Retinal pigment epithelial cell (primary cell): Measurements from ENCODE around the gene TNFRSF12A.

Experiments used
- DNase-seq: peaks from one replicate; pipeline ENCODE4 v3.0.0-alpha.2; 2010; ENCODE audit warnings: low read depth
- H3K4me3 ChIP-seq: 2 replicates; pipeline ENCODE4 v1.5.1; 2011; ENCODE audit warnings: mild to moderate bottlenecking, low read length, control low read depth, moderate library complexity
- TF ChIP-seq, protein P1 (sequence below): conservative IDR thresholded peaks from 2 replicates; pipeline ENCODE4 v1.5.1; 2011; ENCODE audit warnings: low read depth, low read length, control low read depth, inconsistent platforms

TNFRSF12A gene

DNA sequence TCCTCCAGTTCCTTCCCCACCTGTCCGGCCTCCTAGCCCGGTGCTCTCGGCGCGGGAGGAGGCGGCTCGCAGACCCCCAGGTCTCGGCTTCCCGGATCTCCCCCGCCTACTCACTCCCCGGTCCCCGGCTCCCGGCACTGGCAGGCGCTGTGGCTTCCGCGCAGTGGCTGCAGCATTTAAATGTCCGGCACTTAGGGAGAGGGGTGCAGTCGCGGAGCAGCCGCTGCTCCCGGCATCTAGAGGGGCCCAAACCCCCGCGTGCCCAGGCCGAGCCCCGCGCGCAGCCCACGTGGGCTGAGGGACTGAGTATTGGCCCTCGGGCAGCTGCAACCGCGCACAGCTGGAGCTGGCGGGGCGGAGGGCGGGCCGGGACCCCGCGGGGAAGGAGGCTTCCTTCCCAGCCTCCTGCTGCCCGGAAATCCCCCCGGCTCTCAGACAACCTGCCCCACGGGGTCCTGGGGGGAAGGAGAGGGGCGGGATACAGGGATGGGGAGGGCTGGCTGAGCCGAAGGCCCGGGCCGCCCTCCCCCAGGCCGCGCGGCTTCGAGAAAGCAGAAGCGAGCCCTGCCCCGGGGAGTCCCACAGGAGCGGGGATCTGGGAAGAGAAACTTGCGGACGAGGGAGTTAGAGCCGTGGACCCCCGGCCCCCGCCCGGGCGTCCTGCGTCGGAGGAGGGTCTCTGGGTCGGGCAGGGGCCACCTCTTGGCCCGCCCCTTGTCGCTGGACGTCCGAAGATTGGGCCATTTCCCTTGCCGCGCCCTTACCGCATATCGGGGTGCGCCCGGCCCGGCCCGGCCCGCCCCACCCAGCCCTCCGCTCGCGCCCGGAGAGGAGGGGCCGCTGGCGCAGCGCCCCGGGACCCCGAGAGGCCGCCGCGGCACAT, 25.8 kb downstream of the TNFRSF12A start, which contains the start of gene MMP25:
MMP25 (plus strand) TSS at position 804 of the 883 bp plus-strand sequence. CDS start 357 bp downstream, outside the sequence.
- no peak for DNase-seq
- H3K4me3 ChIP-seq = peak within 1 kb of the TSS; percentile 32
- TF ChIP-seq, protein P1, sequence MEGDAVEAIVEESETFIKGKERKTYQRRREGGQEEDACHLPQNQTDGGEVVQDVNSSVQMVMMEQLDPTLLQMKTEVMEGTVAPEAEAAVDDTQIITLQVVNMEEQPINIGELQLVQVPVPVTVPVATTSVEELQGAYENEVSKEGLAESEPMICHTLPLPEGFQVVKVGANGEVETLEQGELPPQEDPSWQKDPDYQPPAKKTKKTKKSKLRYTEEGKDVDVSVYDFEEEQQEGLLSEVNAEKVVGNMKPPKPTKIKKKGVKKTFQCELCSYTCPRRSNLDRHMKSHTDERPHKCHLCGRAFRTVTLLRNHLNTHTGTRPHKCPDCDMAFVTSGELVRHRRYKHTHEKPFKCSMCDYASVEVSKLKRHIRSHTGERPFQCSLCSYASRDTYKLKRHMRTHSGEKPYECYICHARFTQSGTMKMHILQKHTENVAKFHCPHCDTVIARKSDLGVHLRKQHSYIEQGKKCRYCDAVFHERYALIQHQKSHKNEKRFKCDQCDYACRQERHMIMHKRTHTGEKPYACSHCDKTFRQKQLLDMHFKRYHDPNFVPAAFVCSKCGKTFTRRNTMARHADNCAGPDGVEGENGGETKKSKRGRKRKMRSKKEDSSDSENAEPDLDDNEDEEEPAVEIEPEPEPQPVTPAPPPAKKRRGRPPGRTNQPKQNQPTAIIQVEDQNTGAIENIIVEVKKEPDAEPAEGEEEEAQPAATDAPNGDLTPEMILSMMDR = no peak

DNA sequence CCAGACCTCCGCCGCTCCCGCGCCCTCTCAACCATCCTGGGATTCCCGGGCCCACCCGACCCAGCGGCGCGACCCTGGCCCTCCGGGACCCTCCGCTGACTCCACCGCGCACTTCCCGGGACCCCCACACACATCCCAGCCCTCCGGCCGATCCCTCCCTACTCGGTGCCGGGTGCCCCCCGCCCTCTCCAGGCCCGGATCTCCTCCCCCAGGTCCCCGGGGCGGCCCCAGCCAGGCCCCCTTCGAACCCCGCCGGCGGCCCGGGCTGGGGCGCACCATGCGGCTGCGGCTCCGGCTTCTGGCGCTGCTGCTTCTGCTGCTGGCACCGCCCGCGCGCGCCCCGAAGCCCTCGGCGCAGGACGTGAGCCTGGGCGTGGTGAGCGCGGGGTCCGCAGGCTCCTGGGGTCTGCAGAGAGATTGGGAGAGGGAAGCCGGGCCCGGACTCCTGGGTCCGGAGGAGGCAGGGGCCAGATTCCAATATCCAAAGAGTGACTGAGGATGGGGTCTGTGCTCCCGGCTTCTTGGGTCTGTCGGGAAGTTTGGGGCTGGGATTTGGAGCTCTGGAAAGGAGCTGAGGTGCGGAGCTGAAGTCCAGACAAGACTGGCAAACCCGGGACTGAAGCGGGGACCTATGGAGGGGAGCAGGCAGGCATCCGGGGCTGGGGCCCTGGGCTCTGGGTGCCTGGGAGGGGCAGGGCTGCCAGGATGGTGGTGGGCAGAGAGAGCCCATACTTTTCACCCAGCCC, 26.6 kb downstream of the TNFRSF12A start:
- TF ChIP-seq, protein P1 = no peak
- H3K4me3 ChIP-seq = no peak overlapping the region
- DNase-seq = no peak

DNA sequence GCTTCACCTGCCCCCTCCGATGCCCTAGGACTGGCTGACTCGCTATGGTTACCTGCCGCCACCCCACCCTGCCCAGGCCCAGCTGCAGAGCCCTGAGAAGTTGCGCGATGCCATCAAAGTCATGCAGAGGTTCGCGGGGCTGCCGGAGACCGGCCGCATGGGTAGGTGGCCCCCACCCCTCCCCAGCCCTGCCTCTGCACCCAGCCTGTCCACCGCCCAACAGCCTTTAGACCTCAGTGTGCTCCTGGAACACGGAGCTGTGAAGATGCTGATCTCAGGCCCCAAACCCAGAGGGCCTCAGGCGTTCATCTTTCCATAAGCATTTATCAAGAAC, 27.2 kb downstream of the TNFRSF12A start:
- no peak for DNase-seq
- TF ChIP-seq, protein P1 = no peak
- H3K4me3 ChIP-seq = no peak overlapping the region

DNA sequence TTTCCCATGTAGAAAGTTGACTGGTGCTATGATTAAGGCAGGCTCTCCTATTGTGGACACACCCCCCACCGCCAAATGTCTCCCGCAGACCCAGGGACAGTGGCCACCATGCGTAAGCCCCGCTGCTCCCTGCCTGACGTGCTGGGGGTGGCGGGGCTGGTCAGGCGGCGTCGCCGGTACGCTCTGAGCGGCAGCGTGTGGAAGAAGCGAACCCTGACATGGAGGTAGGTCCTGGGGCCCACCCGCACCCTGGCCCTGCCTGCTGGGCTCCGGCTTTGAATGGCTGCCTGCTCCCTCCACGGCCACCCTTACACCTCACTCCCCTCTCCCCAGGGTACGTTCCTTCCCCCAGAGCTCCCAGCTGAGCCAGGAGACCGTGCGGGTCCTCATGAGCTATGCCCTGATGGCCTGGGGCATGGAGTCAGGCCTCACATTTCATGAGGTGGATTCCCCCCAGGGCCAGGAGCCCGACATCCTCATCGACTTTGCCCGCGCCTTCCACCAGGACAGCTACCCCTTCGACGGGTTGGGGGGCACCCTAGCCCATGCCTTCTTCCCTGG, 29.8 kb downstream of the TNFRSF12A start:
- TF ChIP-seq, protein P1 = no peak
- DNase-seq = no peak
- H3K4me3 ChIP-seq = no peak overlapping the region

DNA sequence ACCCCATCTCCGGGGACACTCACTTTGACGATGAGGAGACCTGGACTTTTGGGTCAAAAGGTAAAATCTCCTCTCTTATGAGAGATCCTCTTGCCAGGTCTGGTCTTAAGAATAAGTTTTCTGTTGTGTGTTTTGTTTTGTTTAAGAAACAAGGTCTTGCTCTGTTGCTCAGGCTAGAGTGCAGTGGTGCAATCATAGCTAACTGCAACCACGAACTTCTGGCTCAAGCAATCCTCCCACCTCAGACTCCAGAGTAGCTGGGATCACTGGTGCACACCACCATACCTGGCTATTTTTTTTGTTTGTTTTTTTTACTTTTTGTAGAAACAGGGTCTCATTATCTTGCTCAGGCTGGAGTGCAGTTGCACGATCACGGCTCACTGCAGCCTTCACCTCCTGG, 30.3 kb downstream of the TNFRSF12A start:
- TF ChIP-seq, protein P1 = no peak
- no peak overlapping the region for H3K4me3 ChIP-seq
- DNase-seq = no peak

DNA sequence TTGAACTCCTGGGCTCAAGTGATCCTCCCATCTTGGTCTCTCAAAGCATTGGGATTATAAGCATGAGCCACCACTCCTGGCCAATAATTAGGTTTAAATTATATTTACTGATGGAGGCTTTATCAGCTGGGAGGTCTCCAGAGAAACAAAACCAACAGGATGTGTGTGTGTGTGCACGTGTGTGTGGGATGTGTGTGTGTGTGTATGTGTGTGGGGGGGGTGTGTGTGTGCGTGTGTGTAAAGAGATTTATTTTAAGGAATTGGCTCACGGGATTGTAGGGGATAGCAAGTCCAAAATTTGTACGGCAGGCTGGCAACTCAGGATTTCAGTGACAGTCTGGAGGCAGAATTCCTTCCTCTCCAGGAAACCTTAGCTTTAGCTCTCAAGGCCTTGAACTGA, 30.8 kb downstream of the TNFRSF12A start:
- TF ChIP-seq, protein P1 = no peak
- no peak overlapping the region for H3K4me3 ChIP-seq
- DNase-seq = no peak
